DMS114 treated with DMSO at 0.1 percent for 48 hours (cell line): ENCODE measurements around the gene MAPK11.

Experiments used
- DNase-seq: peaks from one replicate; lab custom pipeline; 2025; ENCODE audit not compliant: unreplicated experiment; lab: John Stamatoyannopoulos, UW

The MAPK11 gene

DNA sequence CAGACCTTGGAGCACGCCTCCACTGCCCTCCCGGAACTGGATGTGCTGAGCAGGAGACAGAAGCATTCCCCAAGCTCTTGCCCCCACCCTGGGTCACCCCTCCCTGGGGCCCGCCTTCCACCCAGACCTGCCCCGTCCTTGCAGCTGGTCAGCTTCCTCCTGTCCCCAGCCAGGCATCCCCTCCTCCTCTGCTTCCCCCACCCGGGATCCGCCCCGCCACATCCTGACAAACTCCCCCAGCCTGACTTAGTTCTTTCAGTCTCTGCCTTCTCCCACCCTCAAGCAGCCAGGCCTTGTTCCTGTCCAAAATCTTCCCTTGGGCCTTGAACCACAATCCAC lies 38.4 kb upstream of the MAPK11 start:
- peak; percentile 14 for DNase-seq

DNA sequence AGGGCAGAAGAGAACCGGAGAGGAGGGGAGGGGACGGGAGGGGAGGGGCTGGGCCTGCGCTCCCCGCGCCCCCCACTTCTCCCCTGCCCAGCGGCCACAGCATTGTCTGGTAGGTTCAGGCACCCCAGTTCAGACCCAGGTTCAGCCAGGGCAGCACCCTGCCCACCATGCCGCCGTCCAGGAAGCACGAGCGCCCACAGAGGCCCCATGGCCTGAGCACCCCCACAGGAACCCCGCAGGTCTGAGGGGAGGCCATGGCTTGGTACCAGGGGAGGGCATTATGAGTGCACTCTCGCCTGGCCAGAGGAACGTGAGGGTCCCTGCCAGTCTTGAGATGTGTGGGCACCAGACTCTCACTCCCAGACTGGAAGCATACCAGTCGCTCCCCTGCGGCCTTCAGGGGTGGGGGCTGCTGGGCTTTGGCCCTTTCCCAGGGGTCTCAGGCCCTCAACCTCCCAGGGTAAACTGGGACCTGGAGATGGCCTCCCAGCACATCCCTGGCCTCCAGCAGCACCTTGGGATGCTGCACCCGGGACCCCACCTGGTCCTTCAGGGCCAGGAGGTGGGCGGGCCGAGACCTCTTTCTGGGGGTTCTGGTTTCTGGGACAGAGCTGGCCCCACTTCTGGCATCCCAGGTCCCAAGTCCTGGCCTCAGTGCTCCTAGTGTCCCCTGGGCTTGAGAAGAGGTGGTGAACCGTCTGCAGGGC lies 37.9 kb upstream of the MAPK11 start:
- DNase-seq = no peak

DNA sequence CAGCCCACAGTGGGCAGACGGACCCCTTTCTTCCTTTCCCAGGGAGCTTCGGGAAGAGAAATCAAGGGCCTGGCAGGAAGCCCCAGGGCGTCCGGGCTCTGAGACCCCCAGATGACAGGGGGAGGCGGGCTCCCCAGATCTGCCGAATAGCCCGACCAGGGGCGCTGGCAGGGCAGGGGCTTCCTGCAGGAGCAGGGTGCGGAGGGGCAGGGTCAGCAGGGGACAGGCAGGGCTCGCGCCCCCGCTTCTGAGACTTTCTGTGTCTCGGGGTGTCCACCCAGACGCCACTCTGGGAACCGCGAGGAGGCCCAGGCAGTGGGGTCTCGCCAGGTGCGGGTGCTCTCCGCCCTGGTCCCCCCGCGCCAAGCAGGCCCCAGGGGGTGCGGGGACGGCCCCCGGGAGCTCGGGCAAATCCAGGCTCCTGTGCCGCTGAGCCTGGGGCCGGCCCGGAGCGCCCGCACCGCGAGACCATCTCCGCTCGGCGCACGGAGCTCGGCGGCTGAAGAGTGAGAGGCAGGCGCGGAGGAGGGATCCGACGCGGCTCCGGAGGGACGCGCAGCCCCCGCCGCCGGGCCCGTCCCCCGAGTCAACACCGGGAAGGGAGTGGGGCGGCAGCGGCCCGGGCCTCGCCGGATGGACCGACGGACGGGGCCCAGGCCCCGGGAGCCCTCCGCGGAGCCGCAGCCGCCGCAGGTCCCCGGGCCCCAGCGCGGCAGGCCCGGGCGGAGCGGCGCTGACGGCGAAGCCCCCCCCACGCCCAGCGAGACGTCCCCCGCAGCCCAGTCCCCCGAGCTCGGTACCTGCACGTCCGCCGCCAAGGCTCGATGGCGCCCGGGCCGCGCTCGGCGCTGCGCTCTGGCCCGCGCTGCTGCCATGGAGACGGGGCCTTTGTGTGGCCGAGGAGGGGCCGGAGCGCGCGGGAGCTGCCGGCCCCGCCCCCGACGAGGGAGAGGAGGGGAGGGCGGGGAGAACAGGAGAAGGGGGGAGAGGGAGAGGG lies 36.9 kb upstream of the MAPK11 start, which contains the start of gene PLXNB2:
Gene PLXNB2, minus strand, starts transcription at position 894 of the 997 bp plus-strand sequence. CDS start 17,062 bp downstream, outside the sequence.
- DNase-seq = peak; percentile 22

DNA sequence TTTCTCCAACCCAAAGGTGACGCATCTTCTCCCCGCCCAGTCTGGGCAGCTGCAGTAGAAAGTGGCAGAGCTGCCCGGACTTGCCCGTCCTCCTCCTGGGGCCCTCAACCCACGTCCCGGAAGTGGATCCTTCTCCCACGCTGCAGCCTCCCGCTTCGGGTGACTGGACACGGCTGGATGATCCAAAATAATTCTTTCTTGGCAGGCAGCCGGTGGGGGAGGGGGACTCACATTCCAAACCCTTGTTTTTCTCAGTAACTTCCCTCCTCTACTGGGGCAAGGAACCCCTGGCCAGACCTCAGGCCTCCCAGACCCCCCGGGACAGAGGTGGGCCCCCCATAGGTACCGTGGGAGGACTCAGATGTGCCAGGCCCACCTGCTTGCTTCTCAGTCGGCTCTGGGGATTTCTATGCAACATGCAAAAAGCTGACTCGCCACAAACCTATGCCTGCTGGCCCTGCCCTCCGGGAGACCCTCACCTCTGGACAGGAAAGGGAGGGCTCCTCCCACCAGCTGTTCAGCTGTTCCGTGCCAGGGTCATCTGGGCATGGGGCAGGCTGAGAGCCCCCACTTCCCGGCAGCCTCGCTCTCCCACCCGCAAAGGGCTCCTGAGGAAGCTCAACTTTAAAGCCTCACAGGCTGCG lies 35.9 kb upstream of the MAPK11 start:
- DNase-seq = no peak

DNA sequence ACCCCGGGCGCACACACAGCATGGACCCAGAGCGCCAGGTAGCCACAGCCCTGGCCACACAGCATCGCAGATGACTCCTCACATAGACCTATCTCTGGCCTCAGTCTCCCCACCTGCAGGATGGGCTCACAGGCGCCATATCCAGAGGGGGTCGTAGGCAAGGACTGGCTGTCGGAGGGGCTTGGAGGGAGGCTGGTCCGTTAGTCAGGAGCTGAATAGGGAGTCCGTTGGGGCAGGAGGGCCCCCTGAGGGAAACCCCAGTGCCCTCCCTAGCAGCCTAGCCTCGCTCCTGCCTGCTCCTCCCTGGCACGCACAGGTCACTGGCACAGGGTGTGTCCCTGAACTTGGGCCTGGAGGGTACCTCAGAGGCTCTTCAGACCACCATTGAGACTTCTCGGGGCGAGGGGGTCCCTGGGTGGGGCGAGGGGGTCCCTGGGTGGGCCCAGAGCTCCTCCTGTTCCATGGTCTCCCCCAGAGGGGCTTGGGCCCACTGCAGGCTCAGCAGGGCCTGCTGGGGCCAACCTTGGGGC lies 35.3 kb upstream of the MAPK11 start:
- no peak for DNase-seq

DNA sequence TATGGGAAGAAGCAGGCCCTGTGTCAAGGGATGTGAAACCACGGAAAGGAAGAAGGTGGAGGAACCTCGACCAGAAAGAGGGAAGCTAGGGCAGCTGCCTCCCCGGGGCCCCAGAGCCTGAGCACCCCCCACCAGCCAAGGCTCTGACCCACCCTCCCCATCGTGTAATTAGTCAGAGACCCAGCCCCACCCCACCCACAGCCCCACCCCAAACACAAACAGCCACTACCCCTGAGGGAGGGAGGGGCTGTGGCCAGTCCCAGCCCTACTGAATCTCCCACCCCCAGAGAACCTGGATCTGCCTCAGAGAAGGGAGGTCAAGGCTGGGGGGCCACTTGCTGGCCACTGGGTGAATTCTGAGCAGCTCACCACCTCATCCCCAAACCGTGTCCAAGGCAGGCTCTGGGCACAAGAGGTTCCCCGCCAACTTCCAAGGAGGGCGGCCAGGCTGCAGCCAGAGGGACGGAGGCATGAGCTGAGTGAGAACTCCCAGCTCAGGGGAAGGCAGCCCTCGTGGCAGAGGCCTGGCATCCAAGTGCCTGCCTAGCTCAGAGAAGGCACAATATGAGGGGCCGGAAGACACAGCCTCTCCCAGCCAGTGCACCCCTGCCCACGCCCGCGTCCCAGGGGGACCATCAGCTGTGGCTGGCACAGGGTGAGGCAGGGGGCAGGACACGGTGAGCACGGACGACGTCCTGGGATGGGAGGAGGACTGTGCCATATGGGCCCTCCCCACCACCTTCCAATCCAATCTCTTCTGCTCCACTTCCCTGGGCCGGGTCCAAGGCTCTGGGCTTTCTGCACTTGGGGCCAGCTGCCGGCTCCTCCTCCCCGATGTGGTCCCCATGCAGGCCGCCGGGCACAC lies 34.6 kb upstream of the MAPK11 start:
- no peak for DNase-seq

DNA sequence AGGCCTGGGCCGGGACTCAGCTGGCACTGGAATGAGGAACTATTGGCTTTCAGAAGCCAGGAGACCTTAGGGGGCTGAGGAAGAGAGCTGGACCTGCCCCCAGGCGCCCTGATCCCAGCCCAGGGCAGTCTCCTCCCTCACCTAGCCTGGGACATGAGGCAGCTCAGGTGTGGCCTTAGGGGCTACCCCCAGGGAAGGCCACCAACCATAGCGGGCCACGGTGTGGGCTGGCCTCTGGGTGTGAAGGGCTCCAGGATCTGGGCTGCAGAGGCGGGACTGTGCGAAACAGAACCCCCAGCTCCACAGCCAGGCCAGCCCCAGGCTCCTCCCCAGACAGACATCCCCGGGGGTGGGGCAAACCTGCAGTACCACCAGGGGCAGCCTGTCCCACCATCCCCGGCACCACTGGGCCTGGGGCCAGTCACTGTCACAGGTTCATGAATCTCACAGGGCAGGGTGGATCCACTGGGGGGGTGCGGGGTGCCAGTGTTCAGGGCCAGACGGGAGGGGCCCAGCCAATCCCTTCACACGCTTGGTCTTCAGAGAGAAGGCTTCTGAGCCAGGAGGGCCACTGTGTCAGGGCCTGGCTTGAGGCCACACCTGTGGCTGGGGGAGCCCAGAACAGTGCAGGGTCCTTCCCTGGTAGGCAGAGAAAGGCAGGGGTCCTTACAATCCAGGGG lies 33.8 kb upstream of the MAPK11 start:
- no peak for DNase-seq

DNA sequence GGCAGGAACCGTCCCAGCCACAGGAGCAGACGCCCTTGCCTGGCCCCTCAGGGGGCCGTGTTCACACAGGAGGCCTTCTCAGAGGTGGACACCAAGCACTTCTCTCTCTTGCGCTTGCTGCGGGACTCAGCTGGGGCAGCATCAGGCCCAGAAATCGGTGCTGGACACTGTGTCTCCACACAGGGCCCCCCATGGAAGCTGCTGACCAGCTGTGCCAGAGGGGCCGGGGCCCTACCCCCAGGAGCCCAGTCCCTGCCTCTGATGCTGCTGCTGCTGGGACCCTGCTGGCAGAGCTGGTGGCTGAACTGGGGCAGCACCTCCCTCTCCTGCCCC lies 33.3 kb upstream of the MAPK11 start:
- DNase-seq = no peak

DNA sequence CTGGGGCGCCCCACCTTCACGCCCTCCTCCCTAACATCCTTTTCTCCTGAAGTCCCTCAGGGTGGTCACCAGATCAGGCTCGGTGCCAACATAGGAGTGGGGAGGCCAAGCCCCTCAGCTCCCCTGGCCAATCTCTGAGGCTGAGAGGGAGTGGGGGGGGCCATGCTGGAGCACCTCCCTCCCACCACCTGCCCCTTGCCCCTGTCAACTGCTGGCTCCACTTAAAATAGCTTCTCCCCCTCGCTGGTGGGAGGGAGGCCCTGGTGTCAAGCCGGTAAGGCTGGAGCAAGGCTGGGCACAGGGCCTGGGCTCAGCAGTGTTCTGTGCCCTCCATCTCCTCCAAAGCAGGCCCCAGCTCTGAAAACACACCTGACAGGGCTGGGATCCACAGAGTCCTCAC lies 32.4 kb upstream of the MAPK11 start:
- no peak for DNase-seq

DNA sequence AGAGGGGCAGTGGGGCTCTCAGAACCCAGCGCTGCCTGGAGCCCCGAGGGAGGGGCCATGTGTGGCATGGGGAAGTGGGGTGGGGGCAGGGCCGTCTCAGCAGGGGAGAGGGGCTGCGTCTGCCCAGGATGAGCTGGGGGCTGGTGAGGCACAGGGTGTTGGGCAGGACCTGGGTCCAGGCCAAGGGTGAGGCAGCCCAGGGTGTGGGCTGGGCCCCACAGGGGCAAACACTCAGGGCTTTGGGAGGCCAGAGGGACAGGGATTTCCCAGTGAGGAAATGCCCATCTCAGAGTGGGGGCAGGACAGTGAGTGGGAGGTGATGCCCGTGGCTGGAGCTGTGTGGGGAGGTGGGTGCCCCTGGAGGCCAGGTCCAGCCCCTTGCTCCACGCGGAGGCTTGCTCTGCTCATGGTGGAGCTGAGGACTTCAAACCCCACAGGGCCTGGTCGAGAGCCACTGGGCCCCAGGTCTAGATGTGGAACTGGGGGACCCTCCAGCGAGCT lies 31.9 kb upstream of the MAPK11 start:
- DNase-seq = no peak

DNA sequence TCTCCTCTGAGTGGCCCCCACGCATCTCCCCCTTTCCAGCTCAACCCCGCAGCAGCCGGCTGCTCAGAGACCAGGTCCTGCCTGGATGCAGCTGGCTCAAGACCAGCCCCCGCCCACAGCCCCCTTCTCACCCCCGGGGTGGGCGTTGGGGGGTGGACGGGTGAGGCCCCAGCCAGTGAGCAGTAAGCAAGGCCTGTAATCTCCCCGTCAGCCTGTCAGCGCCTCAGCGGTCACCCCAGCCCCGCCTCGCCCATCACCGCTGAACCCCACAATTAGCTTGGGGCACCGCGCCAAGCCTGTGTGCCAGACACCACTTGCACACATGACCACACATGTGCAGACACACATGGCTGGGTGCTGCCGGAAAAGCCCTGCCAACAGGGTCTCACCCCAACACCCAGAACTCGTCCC lies 31.4 kb upstream of the MAPK11 start:
- DNase-seq = no peak

DNA sequence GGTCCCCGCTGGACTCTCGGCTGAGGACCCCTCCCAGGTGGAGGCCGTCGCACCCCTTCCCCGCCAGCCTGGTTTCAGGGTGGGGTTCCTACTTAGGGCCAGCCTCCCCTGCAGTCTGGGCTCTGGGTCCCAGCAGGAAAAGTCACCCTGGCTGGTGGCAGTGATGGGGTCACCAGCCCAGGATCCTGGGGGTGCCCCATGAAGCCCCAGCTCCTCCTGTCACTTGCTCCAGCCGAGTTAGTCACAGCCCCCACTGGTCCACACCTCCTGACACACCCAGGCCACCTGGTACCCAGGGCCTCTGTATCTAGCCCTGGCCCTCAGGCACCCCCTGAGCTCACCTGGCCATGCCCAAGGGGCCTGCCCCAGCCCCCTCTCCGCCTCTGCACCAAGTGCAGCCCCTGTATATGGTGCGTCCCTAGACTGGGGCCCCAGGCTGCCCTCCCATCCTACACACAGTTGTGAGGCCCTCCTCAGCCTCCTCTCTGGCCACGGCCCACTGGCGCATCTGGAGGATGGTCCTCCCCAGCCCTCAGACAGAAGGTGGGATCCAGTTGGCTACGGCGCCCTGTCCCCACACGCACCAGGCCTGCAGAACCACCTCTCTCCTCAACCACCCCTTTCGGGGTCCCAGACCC lies 30.6 kb upstream of the MAPK11 start:
- DNase-seq = no peak

DNA sequence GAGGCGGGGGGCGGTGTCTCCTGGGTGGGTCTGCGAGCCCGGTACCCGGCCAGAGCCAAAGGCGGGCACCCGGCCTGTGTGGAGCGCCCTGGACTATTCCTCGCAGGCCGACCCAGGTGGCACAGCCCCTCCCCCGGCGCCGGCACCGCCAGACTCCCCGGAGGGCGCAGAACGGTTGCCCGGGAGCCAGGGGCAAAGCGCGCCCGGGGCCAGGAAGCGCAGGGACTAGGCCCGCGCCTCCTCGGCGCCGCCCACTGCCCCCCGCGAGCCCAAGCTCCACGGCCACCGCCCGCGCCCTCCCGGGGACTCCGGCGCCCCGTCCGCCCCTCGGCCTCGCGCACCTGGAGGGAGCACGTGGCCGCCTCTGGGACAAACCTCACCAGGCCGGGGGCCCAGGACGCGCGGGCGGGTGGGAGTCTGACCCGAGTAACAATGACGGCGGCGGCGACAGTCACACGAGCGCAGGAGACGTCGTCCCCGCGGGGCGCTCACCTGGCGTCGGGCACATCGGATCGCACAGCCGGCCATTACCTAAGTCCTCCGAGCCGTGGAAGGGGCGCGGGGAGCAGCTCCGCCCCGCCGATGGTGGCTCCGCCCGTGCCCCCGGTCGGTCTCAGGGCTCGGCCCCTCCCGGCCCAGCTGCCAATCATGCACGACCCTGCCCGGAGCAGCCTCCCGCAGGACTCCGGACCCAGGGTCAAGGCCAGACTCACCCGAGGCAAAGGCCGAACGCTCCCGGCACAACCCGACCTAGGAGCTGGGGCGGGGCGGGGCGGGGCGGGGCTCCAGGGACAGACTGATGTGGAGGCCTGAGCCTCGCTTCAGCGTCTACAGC lies 29.8 kb upstream of the MAPK11 start:
- no peak for DNase-seq

DNA sequence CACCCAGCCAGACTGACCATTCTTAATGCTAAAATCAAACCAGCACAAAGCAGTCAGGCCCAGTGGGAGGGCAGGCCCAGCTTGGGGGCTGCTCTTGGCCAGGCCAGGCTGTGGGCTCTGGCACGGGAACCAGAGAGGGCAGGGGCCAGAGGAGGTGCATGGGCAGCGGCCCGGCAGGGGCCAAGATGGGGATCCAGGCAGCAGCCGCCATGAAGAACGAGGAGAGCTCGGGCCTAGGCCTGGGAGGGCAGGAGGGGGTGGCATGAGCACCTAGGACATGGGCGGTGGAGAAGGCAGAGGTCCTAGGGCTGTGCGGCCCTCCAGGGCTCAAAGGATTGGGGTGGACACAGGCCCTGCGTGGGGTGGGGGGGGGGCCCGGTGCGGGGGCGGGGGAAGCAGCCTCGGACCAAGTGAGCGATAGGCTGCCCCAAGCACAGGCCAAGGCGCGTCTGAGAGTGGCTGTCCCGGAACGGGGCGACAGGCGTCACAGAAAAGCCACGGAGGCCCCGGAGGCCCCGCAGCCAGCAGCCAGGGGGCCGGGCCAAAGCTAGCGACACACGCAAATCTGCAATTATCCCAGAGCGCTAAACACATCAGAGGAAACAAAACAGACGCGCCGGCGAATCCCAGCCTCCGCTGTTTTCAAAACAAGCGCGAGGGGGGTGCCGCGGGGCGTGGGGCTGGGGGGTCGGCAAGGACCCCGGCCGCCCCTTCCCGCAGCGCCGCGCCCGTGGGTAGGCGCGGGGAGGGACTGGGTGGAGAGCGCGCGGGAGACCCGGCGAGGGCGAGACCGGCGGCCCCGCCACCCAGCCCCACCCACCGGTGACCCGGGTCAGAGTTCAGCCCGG lies 29.0 kb upstream of the MAPK11 start:
- no peak for DNase-seq

DNA sequence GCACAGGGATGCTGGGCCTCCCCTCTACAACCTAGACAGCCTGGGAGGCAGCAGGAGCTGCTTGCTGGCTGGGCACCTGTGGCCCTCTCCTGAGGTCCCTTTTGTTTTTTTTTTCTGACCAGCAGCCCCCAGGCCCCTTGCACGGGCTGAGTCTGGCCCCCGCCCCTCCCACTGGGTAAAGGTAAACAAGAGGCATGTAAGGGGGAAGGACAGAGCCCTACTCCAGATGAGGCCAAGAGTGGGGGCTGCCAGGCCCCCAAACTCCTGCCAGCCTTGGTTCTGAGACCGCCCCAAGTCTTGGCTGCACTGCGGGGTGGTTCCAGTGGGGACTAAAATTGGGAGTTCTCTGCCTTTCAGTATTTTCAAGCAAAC lies 28.1 kb upstream of the MAPK11 start:
- DNase-seq = no peak

DNA sequence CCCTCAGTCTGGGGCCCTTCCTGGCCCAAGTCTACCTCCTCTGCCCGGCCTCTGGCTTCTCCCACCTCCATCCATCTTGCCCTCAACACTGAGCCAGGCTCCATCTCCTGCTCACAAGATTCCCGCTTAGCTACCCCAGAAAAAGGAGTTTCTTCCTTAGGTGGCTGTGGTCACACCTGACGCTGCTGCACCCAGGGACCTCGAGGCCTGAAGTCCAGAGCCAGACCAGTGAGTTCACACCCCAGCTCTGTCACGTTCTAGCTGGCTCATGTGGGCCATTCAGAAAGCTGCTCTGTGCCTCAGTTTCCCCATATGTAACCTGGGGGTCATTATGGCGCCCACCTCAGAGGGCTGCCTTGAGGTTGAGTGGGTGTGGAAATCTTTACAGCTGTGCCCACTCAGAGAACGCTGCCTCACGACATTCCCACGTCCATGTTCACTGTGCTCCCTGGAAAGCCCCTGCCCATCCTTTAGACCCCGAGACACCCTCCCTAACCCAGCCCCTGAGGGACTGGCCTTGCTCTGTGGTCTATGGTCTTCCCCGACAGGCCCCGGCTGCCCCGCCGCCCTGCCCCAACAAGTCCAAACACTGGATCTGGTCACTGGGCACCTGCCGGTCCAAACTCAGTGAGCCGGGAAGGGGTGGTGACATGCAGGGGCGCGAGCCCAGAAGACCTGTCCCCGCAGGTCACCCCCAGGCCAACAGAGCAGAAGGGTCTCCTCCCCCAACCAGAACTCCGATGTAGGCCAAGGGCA lies 27.5 kb upstream of the MAPK11 start:
- no peak for DNase-seq
